CD14-positive monocyte (primary cell): ENCODE data around the gene ABI3. TPM values are rescaled to one million over a fixed set of nuclear protein-coding genes. Genes with fewer than 3 reads are reported as not detected.

ENCODE experiments used
- DNase-seq, 3 donors: peaks; one replicate each; pipeline ENCODE4 v3.0.0-alpha.2; 2011 to 2022
- H2AFZ ChIP-seq: 2 replicates; pipeline ENCODE4 v1.6.0; 2012; ENCODE audit warnings: mild to moderate bottlenecking, low read depth, low read length, inconsistent platforms; ENCODE audit not compliant: insufficient read depth, poor library complexity, severe bottlenecking
- H3K27ac ChIP-seq, 2 donors: 1 replicate in 1 of 2; 2 replicates in 1 of 2; pipeline ENCODE4 v1.5.1; 2012 to 2013; ENCODE audit warnings: low read length in 2 of 2, control low read depth in 1 of 2, inconsistent platforms in 1 of 2, low read depth in 1 of 2, mild to moderate bottlenecking in 1 of 2
- H3K27me3 ChIP-seq, 2 donors: one replicate each; pipeline versions ENCODE4 v1.6.0 to v1.6.1; 2011 to 2013; ENCODE audit warnings: low read length in 2 of 2; ENCODE audit not compliant: control insufficient read depth in 2 of 2, insufficient read depth in 2 of 2
- H3K36me3 ChIP-seq, 2 donors: replicated peaks in 1 of 2; 1 replicate in 1 of 2; 2 replicates in 1 of 2; pipeline versions ENCODE4 v1.5.1 to v1.6.1; 2012 to 2013; ENCODE audit warnings: low read length in 2 of 2, control low read depth in 1 of 2, inconsistent platforms in 1 of 2, mild to moderate bottlenecking in 1 of 2; ENCODE audit not compliant: insufficient read depth in 2 of 2, control insufficient read depth in 1 of 2
- H3K4me1 ChIP-seq, 2 donors: 1 replicate in 1 of 2; 2 replicates in 1 of 2; pipeline versions ENCODE4 v1.5.1 to v1.6.1; 2012 to 2013; ENCODE audit warnings: low read length in 2 of 2, control low read depth in 1 of 2, inconsistent platforms in 1 of 2, mild to moderate bottlenecking in 1 of 2, moderate library complexity in 1 of 2; ENCODE audit not compliant: insufficient read depth in 2 of 2, control insufficient read depth in 1 of 2
- H3K4me2 ChIP-seq: replicated peaks from 2 replicates; pipeline ENCODE3; 2012; ENCODE audit warnings: low read length, moderate library complexity, mild to moderate bottlenecking; ENCODE audit not compliant: poor library complexity, severe bottlenecking; ENCODE audit errors: extremely low read depth
- H3K4me3 ChIP-seq, 3 experiments: fragments of 200-600 bp in 1 of 3; sonication (generic) in 1 of 3; replicated peaks in 1 of 3; 1 replicate in 2 of 3; 2 replicates in 1 of 3; pipeline ENCODE4 v1.5.1; 2011 to 2013; ENCODE audit warnings: low read length in 3 of 3, mild to moderate bottlenecking in 3 of 3, control low read depth in 2 of 3, low read depth in 2 of 3, inconsistent platforms in 1 of 3, moderate library complexity in 1 of 3
- H3K79me2 ChIP-seq: 2 replicates; pipeline ENCODE4 v1.6.0; 2012; ENCODE audit warnings: mild to moderate bottlenecking, control low read depth, inconsistent platforms, low read length, moderate library complexity; ENCODE audit not compliant: insufficient read depth
- H3K9ac ChIP-seq: 2 replicates; pipeline ENCODE4 v1.6.0; 2017; ENCODE audit warnings: low read length, mild to moderate bottlenecking; ENCODE audit not compliant: insufficient read depth, poor library complexity, severe bottlenecking
- H3K9me3 ChIP-seq, 2 donors: replicated peaks in 1 of 2; 1 replicate in 1 of 2; 2 replicates in 1 of 2; pipeline versions ENCODE4 v1.5.1 to v1.6.1; 2012 to 2013; ENCODE audit warnings: low read length in 2 of 2, control low read depth in 1 of 2; ENCODE audit not compliant: control insufficient read depth in 1 of 2, insufficient read depth in 1 of 2
- H4K20me1 ChIP-seq: 2 replicates; pipeline ENCODE4 v1.6.0; 2012; ENCODE audit warnings: mild to moderate bottlenecking, low read length, control low read depth, moderate library complexity; ENCODE audit not compliant: insufficient read depth
- H3K27ac Mint-ChIP-seq, 7 donors: one replicate each; pipeline ENCODE4 v1.8.0; 2020; ENCODE audit warnings: mild to moderate bottlenecking in 7 of 7, mixed read lengths in 7 of 7, moderate library complexity in 6 of 7, inconsistent platforms in 2 of 7
- H3K27me3 Mint-ChIP-seq, 3 donors: one replicate each; pipeline ENCODE4 v1.8.0; 2021 to 2022; ENCODE audit warnings: low read depth in 3 of 3, mild to moderate bottlenecking in 3 of 3, mixed read lengths in 3 of 3, moderate library complexity in 3 of 3, inconsistent platforms in 1 of 3
- H3K36me3 Mint-ChIP-seq, 2 donors: one replicate each; pipeline ENCODE4 v1.8.0; 2020; ENCODE audit warnings: mixed read lengths in 2 of 2, inconsistent platforms in 1 of 2, mild to moderate bottlenecking in 1 of 2
- H3K4me1 Mint-ChIP-seq: one replicate; pipeline ENCODE4 v1.8.0; 2020; ENCODE audit warnings: mild to moderate bottlenecking, mixed read lengths
- H3K4me3 Mint-ChIP-seq, 2 donors: one replicate each; pipeline ENCODE4 v1.8.0; 2020; ENCODE audit warnings: mild to moderate bottlenecking in 2 of 2, mixed read lengths in 2 of 2, moderate library complexity in 1 of 2
- H3K9me3 Mint-ChIP-seq, 7 donors: one replicate each; pipeline ENCODE4 v1.8.0; 2020 to 2022; ENCODE audit warnings: mixed read lengths in 7 of 7, mild to moderate bottlenecking in 6 of 7, moderate library complexity in 6 of 7, inconsistent platforms in 2 of 7
- CTCF ChIP-seq: fragments of 200-600 bp; IDR thresholded peaks from one replicate; pipeline ENCODE4 v1.8.0; 2022; ENCODE audit warnings: antibody characterized with exemption, mild to moderate bottlenecking
- WGBS: methylation state at CpG from one replicate; pipeline ENCODE4 v1.1.5; 2013; ENCODE audit warnings: missing lambda C conversion rate; ENCODE audit not compliant: insufficient coverage; 5-methylcytosine and 5-hydroxymethylcytosine counted together
- intact Hi-C, 2 donors: fragments of 100-400 bp; cut with micrococcal nuclease; formaldehyde crosslinking; loops; one replicate each; pipeline versions ENCODE4 v1.15.0 to v1.15.1; 2023
- polyA plus RNA-seq, 3 donors: library from polyadenylated mRNA; depleted of rRNA in 1 of 3; unstranded in 2 of 3; stranded (reverse) in 1 of 3; fragments of 300-500 nt in 2 of 3; fragments of >200 nt in 1 of 3; fragmentation: Illumina TruSeq in 2 of 3; gene quantifications; 1 replicate in 2 of 3; 2 replicates in 1 of 3; pipeline ENCODE4 v1.2.3, GENCODE V29; 2012 to 2021

ABI3 gene
- polyA plus RNA-seq, 3 donors: 43.2 to 90.6 (median 73.2) TPM

GRCh38 chr17:49190932-49191331 is 19.6 kb upstream of the ABI3 start:
- 84% methylated on average over 2 of the region's 4 CpGs for WGBS
- peak in 2 of 3 donors; percentile 14 to 22 for DNase-seq
- peak overlapping the region in 1 of 7 donors; percentile 31 for H3K27ac Mint-ChIP-seq

GRCh38 chr17:49191409-49191916 is 19.0 kb upstream of the ABI3 start:
- H3K36me3 ChIP-seq: no peaks in the 10 kb centered on the region
- H3K4me3 ChIP-seq: peak overlapping the region; percentile 31 to 80 (median 73)
- H3K9ac ChIP-seq: peak overlapping the region; percentile 93
- H4K20me1 ChIP-seq: no peaks in the 10 kb centered on the region
- H3K4me1 ChIP-seq: peaks cover 33 to 38% of the 10 kb centered on the region in 2 donors
- Mint-ChIP-seq H3K27me3 (peaks cover 0 to 7% (median 2%) of the 10 kb centered on the region in 3 donors), H3K4me3 (peak overlapping the region; percentile 94 to 96), H3K9me3 (peaks cover 0 to 2% (median under 1%) of the 10 kb centered on the region in 7 donors), H3K36me3 (peaks cover 0 to under 1% of the 10 kb centered on the region in 2 donors), H3K27ac (peak overlapping the region; percentile 99 to 100 (median 99)), H3K4me1 (peaks cover 40% of the 10 kb centered on the region)
- TF ChIP-seq CTCF: no peak
- WGBS: 0% methylated on average over 1 of the region's 8 CpGs
- H3K79me2 ChIP-seq: no peaks in the 10 kb centered on the region
- peak overlapping the region; percentile 80 for H3K4me2 ChIP-seq
- H3K27ac ChIP-seq: peak overlapping the region; percentile 97 to 99
- intact Hi-C loops: no loop called here
- peak; percentile 65 to 87 (median 79) for DNase-seq
- peaks cover 0 to 1% of the 10 kb centered on the region in 2 donors for H3K9me3 ChIP-seq
- H3K27me3 ChIP-seq: no peaks in the 10 kb centered on the region
- peak overlapping the region; percentile 85 for H2AFZ ChIP-seq

More at GRCh38 chr17:49190932-49191331, 19.6 kb upstream of the ABI3 start:
- Histone ChIP-seq H3K79me2 (no peaks in the 10 kb centered on the region), H2AFZ (no peak overlapping the region), H3K4me2 (no peak overlapping the region), H3K27ac (peak overlapping the region in 1 of 2 donors; percentile 49), H3K36me3 (no peaks in the 10 kb centered on the region), H3K27me3 (no peaks in the 10 kb centered on the region), H3K4me3 (no peak overlapping the region), H4K20me1 (no peaks in the 10 kb centered on the region), H3K9me3 (peaks cover 4 to 6% of the 10 kb centered on the region in 2 donors), H3K9ac (no peak overlapping the region), H3K4me1 (peaks cover 30 to 38% of the 10 kb centered on the region in 2 donors)
- H3K4me3 Mint-ChIP-seq: no peak overlapping the region
- peaks cover 37% of the 10 kb centered on the region for H3K4me1 Mint-ChIP-seq
- peaks cover 3 to 7% (median 6%) of the 10 kb centered on the region in 7 donors for H3K9me3 Mint-ChIP-seq
- no peak for TF ChIP-seq CTCF
- H3K27me3 Mint-ChIP-seq: peaks cover 0 to 6% (median 2%) of the 10 kb centered on the region in 3 donors
- H3K36me3 Mint-ChIP-seq: no peaks in the 10 kb centered on the region
- intact Hi-C loops: no loop called here
